ENCODE measurements around the gene KIF16B. TPM values are rescaled to one million over a fixed set of nuclear protein-coding genes. Genes with fewer than 3 reads are reported as not detected.

Gene KIF16B
- total RNA-seq, 1 experiment from 2014 or later = 7.0 TPM

GRCh38 chr20:16498526-16499253, 74.6 kb downstream of the KIF16B start:
- BruUV-seq (replicated peaks) = no TSS peak
- intact Hi-C loops (cut with micrococcal nuclease) = no loop called here
- Histone ChIP-seq H3K27ac (ENCODE audit: low read depth, low read length) (no peak overlapping the region), H3K79me2 (ENCODE audit: insufficient read depth, low read length) (no peaks in the 10 kb centered on the region), H2AFZ (ENCODE audit: low read depth, low read length, poor library complexity, severe bottlenecking) (no peak overlapping the region), H3K9ac (ENCODE audit: low read length) (no peak overlapping the region), H3K9me3 (ENCODE audit: control insufficient read depth in 1 of 2, insufficient read depth in 1 of 2, low read depth in 1 of 2, low read length in 2 of 2) (no peaks in the 10 kb centered on the region), H3K4me2 (ENCODE audit: low read length) (no peak overlapping the region), H4K20me1 (ENCODE audit: insufficient read depth) (no peaks in the 10 kb centered on the region), H3K4me1 (ENCODE audit: control insufficient read depth in 1 of 2, insufficient read depth in 2 of 2, low read length in 2 of 2) (no peaks in the 10 kb centered on the region), H3K4me3 (replicated peaks in 1 of 2; ENCODE audit: low read depth in 1 of 2, low read length in 2 of 2) (no peak overlapping the region), H3K27me3 (ENCODE audit: insufficient read depth, low read length) (no peaks in the 10 kb centered on the region), H3K9me2 (ENCODE audit: insufficient read depth) (no peaks in the 10 kb centered on the region), H3K36me3 (ENCODE audit: control insufficient read depth in 1 of 2, insufficient read depth in 2 of 2, low read length in 2 of 2) (no peaks in the 10 kb centered on the region)
- CTCF ChIA-PET = no interaction called here
- TF ChIP-seq EZH2phosphoT487 (IDR thresholded peaks at IDR 0.05; ENCODE audit: borderline replicate concordance) = no peak
- no peak for TF ChIP-seq CEBPB (IDR thresholded peaks at IDR 0.05; ENCODE audit: low read depth)
- DNase-seq (ENCODE audit: low read depth, low spot score) (no peak), ATAC-seq (no peak)
- POLR2A ChIA-PET = no interaction called here
- RAD21 ChIA-PET (ENCODE audit: low non-redundant PET in 1 of 2, low total read pairs in 2 of 2, uncharacterized antibody in 2 of 2, unreplicated experiment in 2 of 2) = no interaction called here

- no peaks in the 10 kb centered on the region for H3K4me1 ChIP-seq (ENCODE audit: control insufficient read depth in 1 of 2, insufficient read depth in 2 of 2, low read length in 2 of 2)
- H4K20me1 ChIP-seq (ENCODE audit: insufficient read depth) = no peaks in the 10 kb centered on the region
- POLR2A ChIA-PET = no interaction called here
- no peaks in the 10 kb centered on the region for H3K9me2 ChIP-seq (ENCODE audit: insufficient read depth)
- H3K36me3 ChIP-seq (ENCODE audit: control insufficient read depth in 1 of 2, insufficient read depth in 2 of 2, low read length in 2 of 2) = no peaks in the 10 kb centered on the region
- H2AFZ ChIP-seq (ENCODE audit: low read depth, low read length, poor library complexity, severe bottlenecking) = no peak overlapping the region
- DNase-seq (ENCODE audit: low read depth, low spot score) (no peak), ATAC-seq (no peak)
- no peaks in the 10 kb centered on the region for H3K9me3 ChIP-seq (ENCODE audit: control insufficient read depth in 1 of 2, insufficient read depth in 1 of 2, low read depth in 1 of 2, low read length in 2 of 2)
- RAD21 ChIA-PET (ENCODE audit: low non-redundant PET in 1 of 2, low total read pairs in 2 of 2, uncharacterized antibody in 2 of 2, unreplicated experiment in 2 of 2) = no interaction called here
- TF ChIP-seq ZBTB33 (IDR thresholded peaks at IDR 0.05; ENCODE audit: extremely low read depth, insufficient replicate concordance, low read length) (no peak), CEBPB (IDR thresholded peaks at IDR 0.05; ENCODE audit: low read depth) (no peak), ZNF274 (IDR thresholded peaks at IDR 0.05; ENCODE audit: low read depth, low read length) (no peak), TCF7L2 (IDR thresholded peaks at IDR 0.05; ENCODE audit: borderline replicate concordance, extremely low read depth, insufficient read depth, insufficient read length) (no peak), CBX3 (IDR thresholded peaks at IDR 0.05; ENCODE audit: low read depth) (no peak)
- H3K4me2 ChIP-seq (ENCODE audit: low read length) = no peak overlapping the region
- H3K9ac ChIP-seq (ENCODE audit: low read length) = no peak overlapping the region
- CTCF ChIA-PET = no interaction called here
- H3K27me3 ChIP-seq (ENCODE audit: insufficient read depth, low read length) = no peaks in the 10 kb centered on the region
- H3K27ac ChIP-seq (ENCODE audit: low read depth, low read length) = no peak overlapping the region
- no peaks in the 10 kb centered on the region for H3K79me2 ChIP-seq (ENCODE audit: insufficient read depth, low read length)
- intact Hi-C loops (cut with micrococcal nuclease) = no loop called here
- BruUV-seq (replicated peaks) = no TSS peak
- H3K4me3 ChIP-seq (replicated peaks in 1 of 2; ENCODE audit: low read depth in 1 of 2, low read length in 2 of 2) = no peak overlapping the region
Measured at GRCh38 chr20:16497896-16498295, 75.4 kb downstream of the KIF16B start.
